Activated CD4-positive, alpha-beta T cell treated with anti-CD3 and anti-CD28 coated beads, Interleukin-2, amount 50 U/mL, for 4 hours (primary cell): ENCODE data around the gene MIOX.

Experiments
- DNase-seq, 2 experiments: peaks; one replicate each; pipeline ENCODE4 v3.0.0-alpha.2; 2020

Gene MIOX

GRCh38 chr22:50455201-50455600, 31.5 kb upstream of the MIOX start:
- no peak for DNase-seq

GRCh38 chr22:50456026-50456425, 30.6 kb upstream of the MIOX start:
- DNase-seq = no peak

- DNase-seq = no peak
These were observed 30.0 kb upstream of the MIOX start for GRCh38 chr22:50456466-50457234.

GRCh38 chr22:50459016-50459415, 27.6 kb upstream of the MIOX start:
- DNase-seq = no peak

GRCh38 chr22:50459496-50460140, 27.0 kb upstream of the MIOX start:
- DNase-seq = no peak

DNA sequence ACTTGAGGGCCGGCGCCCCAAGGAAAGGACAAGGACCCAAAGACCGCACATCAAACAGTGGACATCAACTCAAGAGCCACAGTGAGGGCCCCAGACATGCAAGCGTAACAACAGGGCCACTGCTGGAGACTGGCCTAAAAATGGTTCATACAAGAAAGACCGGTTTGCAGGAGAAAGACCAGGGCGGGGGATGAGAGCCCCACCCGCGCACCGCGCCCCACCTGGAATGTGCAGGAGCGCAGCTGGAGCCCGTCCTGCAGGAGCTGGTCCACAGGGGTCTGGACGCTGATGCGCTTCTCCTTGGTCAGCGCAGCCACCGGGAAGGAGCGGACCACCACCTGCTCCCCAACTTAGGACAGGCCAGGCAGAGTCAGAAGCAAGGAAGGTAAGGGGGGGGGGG, 25.7 kb upstream of the MIOX start:
- no peak for DNase-seq

DNA sequence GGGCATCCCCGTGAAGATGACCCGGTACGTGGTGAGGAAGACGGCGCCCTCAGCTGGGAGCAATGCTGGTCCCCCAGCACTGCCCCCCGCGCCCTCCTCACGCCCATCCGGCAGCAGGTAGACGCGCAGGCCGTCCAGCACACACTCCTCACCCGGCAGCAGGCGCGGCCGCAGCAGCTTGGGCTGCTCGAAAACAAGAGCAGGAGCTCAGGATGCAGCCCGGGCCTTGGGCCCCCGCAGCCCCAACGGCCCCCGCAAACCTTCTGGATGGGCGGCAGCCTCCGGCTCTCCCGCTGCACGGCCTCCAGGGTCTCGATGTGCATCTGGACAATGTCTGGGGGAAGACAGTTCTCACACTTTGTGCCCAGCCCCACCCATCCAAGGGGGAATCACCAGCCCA, 25.1 kb upstream of the MIOX start:
- DNase-seq = no peak

DNA sequence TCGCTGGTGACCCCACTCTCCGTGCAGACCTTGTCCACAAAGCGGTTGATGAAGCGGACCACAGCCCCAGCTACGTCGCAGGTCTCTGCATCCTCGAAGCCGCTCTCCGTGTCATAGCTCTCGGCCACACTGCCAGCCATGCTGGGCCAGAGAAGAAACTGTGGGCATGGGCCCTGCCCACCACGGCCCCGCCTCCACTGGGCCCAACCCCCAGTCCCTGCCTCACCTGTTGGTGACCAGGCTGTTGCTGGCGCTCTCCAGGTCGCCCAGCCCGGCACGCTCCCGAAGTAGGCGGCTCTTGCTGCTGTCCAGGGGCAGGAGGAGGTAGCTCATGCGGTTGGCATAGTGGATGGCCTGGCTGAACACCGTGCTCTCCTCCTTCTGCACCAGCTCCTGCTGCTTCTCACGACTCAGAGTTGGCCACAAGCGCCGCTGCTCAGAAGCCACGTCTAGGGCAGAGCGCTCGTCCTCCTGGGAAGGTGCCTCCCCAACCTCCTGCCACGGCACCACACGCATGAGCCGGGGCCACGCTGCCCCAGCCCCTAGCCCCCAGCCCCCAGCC, 24.6 kb upstream of the MIOX start:
- DNase-seq = no peak

DNA sequence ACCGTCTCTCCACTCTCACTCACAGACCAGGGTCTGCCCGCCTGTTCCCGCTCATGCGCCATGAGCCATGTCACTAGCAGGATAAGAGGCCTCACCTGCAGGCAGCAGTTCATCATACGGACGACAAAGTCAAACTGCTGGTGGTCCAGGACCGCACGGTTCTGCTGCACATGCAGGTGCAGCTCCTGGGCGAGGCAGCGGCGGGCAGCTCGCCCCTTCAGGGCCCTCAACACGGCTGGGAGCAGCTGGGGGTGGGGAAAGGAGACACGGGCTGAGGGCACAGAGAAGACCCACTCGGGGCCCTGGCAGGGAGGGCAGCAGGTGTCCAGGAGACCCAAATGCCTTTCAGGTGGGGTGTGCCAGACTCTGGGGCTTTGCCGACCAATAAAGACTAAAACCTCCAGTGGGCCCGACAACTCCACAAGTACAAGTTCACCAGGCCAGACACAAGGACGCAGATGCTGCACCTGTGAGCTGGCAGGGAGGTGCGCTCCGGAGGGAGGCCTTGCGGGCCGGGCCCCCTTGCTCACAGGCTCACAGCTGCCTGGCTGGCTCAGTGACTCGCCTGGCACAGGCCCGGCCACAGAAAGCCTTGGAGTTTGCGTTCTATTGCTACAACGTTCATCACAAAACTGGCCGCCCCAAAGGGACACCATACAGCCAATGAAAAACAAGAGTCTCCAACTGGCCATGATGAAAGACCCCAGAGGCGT, 23.3 kb upstream of the MIOX start:
- no peak for DNase-seq

- DNase-seq = no peak
These were observed 22.2 kb upstream of the MIOX start for GRCh38 chr22:50464451-50464850.

DNA sequence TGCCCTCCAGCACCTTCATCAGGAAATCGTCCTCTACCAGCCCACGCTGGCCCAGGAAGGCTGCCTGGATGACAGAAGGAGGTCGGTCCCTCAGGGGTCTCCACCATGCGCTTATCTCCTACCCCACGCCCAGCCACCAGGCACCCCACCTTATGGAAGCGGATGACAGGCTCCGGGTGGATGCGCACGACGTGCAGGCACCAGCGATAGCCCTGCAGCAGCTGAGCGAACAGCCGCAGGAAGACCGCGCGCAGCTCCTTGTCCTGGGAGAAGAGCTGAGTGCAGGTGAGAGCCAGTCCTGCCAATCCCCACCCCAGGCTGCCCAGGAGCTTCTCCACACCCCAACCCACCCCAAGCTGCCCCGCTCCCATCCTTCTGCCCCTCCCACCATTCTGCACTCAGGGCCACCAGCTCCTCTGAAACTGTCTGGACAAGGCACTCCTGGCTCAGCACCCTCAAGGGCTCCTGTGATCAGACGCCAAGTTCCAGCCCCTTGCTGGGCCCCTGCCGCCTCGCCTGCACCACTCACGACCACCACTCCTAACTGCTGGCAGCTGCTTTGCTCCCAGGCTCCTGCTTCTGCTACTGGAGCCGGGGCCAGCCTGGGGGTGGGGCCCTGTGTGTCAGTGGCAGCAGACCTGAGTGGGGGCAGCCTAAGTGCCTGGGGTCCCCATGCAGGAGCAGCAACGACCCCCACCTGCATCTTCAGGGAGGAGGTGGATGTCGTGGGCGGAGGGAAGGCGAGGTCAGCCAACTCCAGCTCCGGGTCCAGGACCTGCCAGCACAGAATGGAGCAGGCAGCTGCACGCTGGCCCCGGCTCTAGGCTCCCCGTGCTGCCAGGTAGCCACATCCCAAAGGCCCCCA, 21.4 kb upstream of the MIOX start:
- no peak for DNase-seq

GRCh38 chr22:50467341-50467740, 19.3 kb upstream of the MIOX start:
- DNase-seq = no peak

GRCh38 chr22:50467773-50468440, 18.8 kb upstream of the MIOX start:
- no peak for DNase-seq

DNA sequence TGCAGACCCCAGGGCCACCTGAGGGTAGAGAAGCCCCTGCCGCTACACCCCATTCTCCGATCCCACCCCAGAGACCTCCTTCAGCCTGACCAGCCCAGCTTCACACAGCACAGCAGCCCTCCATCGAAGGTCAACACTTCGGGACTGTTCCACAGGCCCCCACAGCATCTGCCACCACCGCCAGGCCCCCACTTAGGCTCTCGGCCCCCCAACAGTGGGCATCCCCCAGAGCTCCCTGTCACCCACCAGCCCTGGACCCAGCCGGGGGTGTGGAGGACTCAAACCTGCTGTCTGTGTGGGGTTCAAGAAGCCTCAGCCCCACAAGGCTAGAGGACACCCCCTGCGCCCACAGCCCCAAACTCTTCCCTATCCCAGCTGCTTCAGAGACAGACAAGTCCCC, 18.0 kb upstream of the MIOX start:
- DNase-seq = no peak

- DNase-seq = peak; percentile 94
These were observed 17.0 kb upstream of the MIOX start for GRCh38 chr22:50469377-50470305.

DNA sequence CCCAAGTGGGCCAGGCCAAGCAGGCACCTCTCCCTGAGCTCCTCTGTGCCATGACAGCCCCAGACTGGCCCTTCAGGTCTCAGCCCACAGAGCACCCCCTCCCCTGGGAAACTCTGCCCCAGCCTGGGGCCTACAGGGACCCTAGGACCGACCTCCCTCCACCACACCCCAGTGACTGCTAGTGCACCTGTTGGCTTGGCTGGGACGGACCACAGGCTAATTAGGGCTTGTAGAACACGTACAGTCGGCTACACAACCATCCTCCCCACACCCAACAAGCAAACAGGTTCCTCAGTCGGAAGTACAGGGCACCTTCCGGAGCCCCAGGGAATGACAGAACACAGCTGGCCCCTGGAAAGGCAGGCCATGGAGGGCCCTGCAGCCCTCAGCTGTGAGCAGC, 16.2 kb upstream of the MIOX start:
- DNase-seq = no peak

GRCh38 chr22:50471197-50471847, 15.3 kb upstream of the MIOX start:
- DNase-seq = no peak

DNA sequence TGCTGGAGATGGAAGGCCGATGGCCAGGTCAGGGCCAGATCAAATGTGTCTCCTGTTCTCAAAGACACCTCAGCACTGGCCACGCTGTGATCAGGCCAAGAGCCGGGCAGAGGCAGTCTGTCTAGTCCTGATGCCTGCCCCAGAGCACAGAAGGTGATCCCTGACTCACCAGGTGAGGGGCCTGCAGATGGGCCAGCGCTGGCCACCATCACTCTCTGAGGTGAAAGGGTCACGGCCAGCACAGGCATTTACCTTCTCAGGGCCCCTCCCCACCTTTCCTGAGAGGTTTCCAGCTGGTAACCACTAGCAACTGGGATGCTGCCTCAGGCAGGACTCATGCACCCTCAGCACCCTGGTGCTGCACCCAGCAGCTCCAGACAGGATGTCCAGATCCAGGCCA, 14.7 kb upstream of the MIOX start:
- no peak for DNase-seq

GRCh38 chr22:50473088-50473487, 13.6 kb upstream of the MIOX start:
- DNase-seq = peak; percentile 39 to 45
